ENCODE measurements around the gene IL21.

Gene IL21

GRCh38 chr4:122635205-122635604, 14.3 kb upstream of the IL21 start:
- H3K4me3 ChIP-seq (ENCODE audit: low read length) = no peak overlapping the region
- no peaks in the 10 kb centered on the region for H3K9me3 ChIP-seq (replicated peaks; ENCODE audit: insufficient read depth, low read length)
- TF ChIP-seq EZH2 (optimal IDR thresholded peaks at IDR 0.05; ENCODE audit: low read depth, low read length) (no peak), EZH2phosphoT487 (IDR thresholded peaks at IDR 0.05; ENCODE audit: low read length) (no peak), CTCF (IDR thresholded peaks at IDR 0.05; ENCODE audit: low read length) (no peak)
- H3K79me2 ChIP-seq (ENCODE audit: low read length) = no peaks in the 10 kb centered on the region
- peak overlapping the region; percentile 7; the same call in 1 of the 2 replicates for H3K27ac ChIP-seq (ENCODE audit: low read length)
- no peaks in the 10 kb centered on the region for H4K20me1 ChIP-seq (ENCODE audit: insufficient read depth, low read length)
- peak overlapping the region; percentile 23; the same call in 1 of the 2 replicates for H3K4me2 ChIP-seq (ENCODE audit: low read depth, low read length)
- peak; percentile 62 for DNase-seq
- no peaks in the 10 kb centered on the region for H3K27me3 ChIP-seq (replicated peaks; ENCODE audit: insufficient read depth, low read length)
- 0 out of 2 replicates have a peak overlapping the region, but pooled peaks have one; percentile 8 for H2AFZ ChIP-seq (ENCODE audit: low read length)
- H3K4me1 ChIP-seq (ENCODE audit: low read length) = peaks cover 50% of the 10 kb centered on the region
- no peak overlapping the region for H3K9ac ChIP-seq (ENCODE audit: low read length)
- no peaks in the 10 kb centered on the region for H3K9me2 ChIP-seq (replicated peaks; ENCODE audit: insufficient read depth, low read length)
- no peaks in the 10 kb centered on the region for H3K36me3 ChIP-seq (replicated peaks; ENCODE audit: insufficient read depth, low read length)
- H3F3A ChIP-seq (ENCODE audit: insufficient read depth, low read length) = peaks cover 26% of the 10 kb centered on the region

DNA sequence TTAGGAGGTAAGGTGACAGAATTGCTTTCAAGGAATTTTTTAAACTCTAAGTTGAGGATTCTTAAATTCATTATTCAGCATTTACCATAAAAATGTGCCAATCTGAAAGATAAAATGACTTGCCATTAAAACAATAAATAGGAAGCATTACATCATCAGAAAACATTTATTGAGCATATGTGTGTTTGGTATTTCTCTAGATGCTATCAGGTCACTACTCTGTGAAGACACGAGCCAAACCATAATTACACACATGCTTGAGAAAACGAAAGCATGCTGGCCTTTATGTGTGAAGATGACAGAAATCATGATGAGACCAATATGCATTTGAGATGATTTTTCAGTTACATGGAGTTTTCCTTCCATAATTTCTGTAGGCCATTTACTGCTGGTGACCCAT, 12.3 kb upstream of the IL21 start:
- Histone ChIP-seq H3K9ac (ENCODE audit: low read length) (no peak overlapping the region), H2AFZ (ENCODE audit: low read length) (no peak overlapping the region), H3K9me2 (replicated peaks; ENCODE audit: insufficient read depth, low read length) (no peaks in the 10 kb centered on the region), H3K27me3 (replicated peaks; ENCODE audit: insufficient read depth, low read length) (no peaks in the 10 kb centered on the region), H3K4me3 (ENCODE audit: low read length) (no peak overlapping the region), H3K9me3 (replicated peaks; ENCODE audit: insufficient read depth, low read length) (no peaks in the 10 kb centered on the region), H3K4me2 (ENCODE audit: low read depth, low read length) (no peak overlapping the region), H3K4me1 (ENCODE audit: low read length) (peaks cover 30% of the 10 kb centered on the region), H3K79me2 (ENCODE audit: low read length) (no peaks in the 10 kb centered on the region), H3F3A (ENCODE audit: insufficient read depth, low read length) (peaks cover 10% of the 10 kb centered on the region; the same call in 1 of the 2 replicates), H4K20me1 (ENCODE audit: insufficient read depth, low read length) (no peaks in the 10 kb centered on the region), H3K36me3 (replicated peaks; ENCODE audit: insufficient read depth, low read length) (no peaks in the 10 kb centered on the region), H3K27ac (ENCODE audit: low read length) (no peak overlapping the region)
- TF ChIP-seq EZH2phosphoT487 (IDR thresholded peaks at IDR 0.05; ENCODE audit: low read length) (no peak), CTCF (IDR thresholded peaks at IDR 0.05; ENCODE audit: low read length) (no peak), EZH2 (optimal IDR thresholded peaks at IDR 0.05; ENCODE audit: low read depth, low read length) (no peak)
- DNase-seq = no peak

- Histone ChIP-seq H3K4me3 (ENCODE audit: low read length) (no peak overlapping the region), H3K9ac (ENCODE audit: low read length) (no peak overlapping the region), H3K79me2 (ENCODE audit: low read length) (no peaks in the 10 kb centered on the region), H3K4me2 (ENCODE audit: low read depth, low read length) (no peak overlapping the region), H3K4me1 (ENCODE audit: low read length) (peaks cover 24% of the 10 kb centered on the region), H3K9me3 (replicated peaks; ENCODE audit: insufficient read depth, low read length) (no peaks in the 10 kb centered on the region), H3K9me2 (replicated peaks; ENCODE audit: insufficient read depth, low read length) (no peaks in the 10 kb centered on the region), H2AFZ (ENCODE audit: low read length) (no peak overlapping the region), H4K20me1 (ENCODE audit: insufficient read depth, low read length) (no peaks in the 10 kb centered on the region), H3K36me3 (replicated peaks; ENCODE audit: insufficient read depth, low read length) (no peaks in the 10 kb centered on the region), H3K27ac (ENCODE audit: low read length) (no peak overlapping the region), H3K27me3 (replicated peaks; ENCODE audit: insufficient read depth, low read length) (no peaks in the 10 kb centered on the region), H3F3A (ENCODE audit: insufficient read depth, low read length) (0 out of 2 replicates have a peak, but pooled peaks cover 8% of the 10 kb centered on the region)
- DNase-seq = no peak
- no peak for TF ChIP-seq EZH2phosphoT487 (IDR thresholded peaks at IDR 0.05; ENCODE audit: low read length)
- TF ChIP-seq EZH2 (optimal IDR thresholded peaks at IDR 0.05; ENCODE audit: low read depth, low read length) = no peak
- TF ChIP-seq CTCF (IDR thresholded peaks at IDR 0.05; ENCODE audit: low read length) = no peak
Observed at GRCh38 chr4:122632396-122633143, 11.7 kb upstream of the IL21 start.
